ENCODE data around the gene TRIM47. TPM values are rescaled to one million over a fixed set of nuclear protein-coding genes. Genes with fewer than 3 reads are reported as not detected.

TRIM47 gene
- total and polyA plus RNA-seq, 2 of the 13 experiments (the other 11 are each of a cell fraction or from before 2014, with no cell fraction given) = 33.5 to 82.0 TPM

GRCh38 chr17:75891605-75892555 lies 13.5 kb upstream of the TRIM47 start (continued):
- TF ChIP-seq NFAT5 (CRISPR knock-in tag; IDR thresholded peaks at IDR 0.05) (no peak), PHF21A (CRISPR knock-in tag; IDR thresholded peaks at IDR 0.05) (peak; percentile 91), ZFP90 (CRISPR knock-in tag; IDR thresholded peaks at IDR 0.05; ENCODE audit: borderline replicate concordance) (0 out of 2 replicates have a peak, but pooled peaks have one; percentile 28), MLLT10 (CRISPR knock-in tag; IDR thresholded peaks at IDR 0.05) (no peak), PAXIP1 (CRISPR knock-in tag; conservative IDR thresholded peaks at IDR 0.05) (peak; percentile 92), SMC3 (IDR thresholded peaks at IDR 0.05; ENCODE audit: low read length) (no peak), ZNF484 (CRISPR knock-in tag; IDR thresholded peaks at IDR 0.05; ENCODE audit: borderline replicate concordance, low read depth) (no peak), CAMTA2 (CRISPR knock-in tag; IDR thresholded peaks at IDR 0.05; ENCODE audit: borderline replicate concordance) (no peak), ZBTB21 (CRISPR knock-in tag; IDR thresholded peaks at IDR 0.05) (no peak), SNAPC4 (CRISPR knock-in tag; IDR thresholded peaks at IDR 0.05) (no peak), SRSF4 (IDR thresholded peaks at IDR 0.05; ENCODE audit: low read depth, low read length, poor library complexity, severe bottlenecking) (no peak), SALL1 (CRISPR knock-in tag; IDR thresholded peaks at IDR 0.05) (peak; percentile 49; the same call in 1 of the 2 replicates)

All from HepG2 (cell line).